GM11168 (cell line): ENCODE measurements around the gene ASPHD2.

Experiments
- in situ Hi-C: fragments of 300-500 bp; cut with MboI; formaldehyde crosslinking; loops from one replicate; pipeline ENCODE4 v1.12.0; 2022; ENCODE audit warnings: low sequenced_read_pairs; ENCODE audit not compliant: unreplicated experiment

The ASPHD2 gene

GRCh38 chr22:26485806-26486390, 56.8 kb downstream of the ASPHD2 start:
- in situ Hi-C loops, result no loop called here

- in situ Hi-C loops, result no loop called here
Observed at GRCh38 chr22:26486394-26486793, 57.3 kb downstream of the ASPHD2 start.

- in situ Hi-C loops, result no loop called here
Observed at GRCh38 chr22:26487996-26488395, 58.9 kb downstream of the ASPHD2 start.

GRCh38 chr22:26489447-26490036, 60.5 kb downstream of the ASPHD2 start:
- in situ Hi-C loops, result no loop called here

GRCh38 chr22:26492220-26492619, 63.2 kb downstream of the ASPHD2 start:
- in situ Hi-C loops, result no loop called here

- in situ Hi-C loops, result no loop called here
Observed at GRCh38 chr22:26494506-26494905, 65.4 kb downstream of the ASPHD2 start.
